Activated CD8-positive, alpha-beta memory T cell treated with anti-CD3 and anti-CD28 coated beads, Interleukin-2, amount 50 U/mL, for 4 hours (primary cell): ENCODE data around the gene ATP5F1A.
"Not testable (repeated sequence)": the region's sequence is repeated elsewhere in the genome, so short reads cannot be mapped to it uniquely, and the experiment has no call there.

ENCODE experiments used
- DNase-seq: peaks from one replicate; pipeline ENCODE4 v3.0.0-alpha.2; 2020

Gene ATP5F1A

DNA sequence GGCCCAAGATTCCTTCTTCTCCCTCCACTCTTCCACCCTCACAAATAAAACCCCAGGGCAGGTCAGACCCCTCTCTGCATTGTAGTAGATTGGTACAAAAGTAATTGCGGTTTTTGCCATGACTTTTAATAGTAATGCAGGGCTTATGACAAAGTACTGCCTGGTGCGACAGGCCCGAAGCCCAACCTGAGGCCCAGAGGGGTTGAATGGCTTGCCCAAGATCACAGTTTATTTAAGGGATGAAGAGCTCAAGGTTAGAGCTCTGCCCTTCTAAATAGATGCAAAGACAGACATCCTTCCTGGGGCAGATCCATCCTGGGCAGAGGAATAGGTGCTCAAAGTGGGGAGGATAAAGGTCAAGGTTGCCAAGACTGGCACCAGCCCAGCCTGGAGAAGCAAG lies 25.1 kb downstream of the ATP5F1A start:
- DNase-seq, result no peak

DNA sequence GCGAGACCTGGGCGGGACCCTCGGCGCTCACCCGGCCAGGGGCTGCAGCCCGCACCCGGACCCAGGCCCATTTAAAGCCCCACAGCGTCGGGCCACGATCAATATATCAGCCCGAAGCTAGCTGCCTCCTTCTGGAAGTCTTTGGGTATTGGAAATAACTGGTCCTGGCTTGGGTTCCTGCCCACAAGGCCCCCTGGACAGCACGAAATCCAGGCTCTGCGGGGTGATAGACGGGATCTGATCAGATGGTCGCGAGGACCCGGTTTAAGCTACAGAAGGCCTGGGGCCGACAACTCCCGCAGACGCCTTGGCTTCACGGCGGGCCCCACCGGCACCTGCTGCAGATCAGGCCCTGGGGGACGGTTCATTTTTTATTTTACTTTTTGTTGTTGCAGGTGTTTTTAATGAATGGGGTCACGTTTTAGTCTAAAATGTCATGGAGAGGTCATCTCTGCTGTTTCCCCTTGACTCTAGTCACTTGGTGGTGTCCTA lies 25.7 kb downstream of the ATP5F1A start:
- DNase-seq, result no peak

DNA sequence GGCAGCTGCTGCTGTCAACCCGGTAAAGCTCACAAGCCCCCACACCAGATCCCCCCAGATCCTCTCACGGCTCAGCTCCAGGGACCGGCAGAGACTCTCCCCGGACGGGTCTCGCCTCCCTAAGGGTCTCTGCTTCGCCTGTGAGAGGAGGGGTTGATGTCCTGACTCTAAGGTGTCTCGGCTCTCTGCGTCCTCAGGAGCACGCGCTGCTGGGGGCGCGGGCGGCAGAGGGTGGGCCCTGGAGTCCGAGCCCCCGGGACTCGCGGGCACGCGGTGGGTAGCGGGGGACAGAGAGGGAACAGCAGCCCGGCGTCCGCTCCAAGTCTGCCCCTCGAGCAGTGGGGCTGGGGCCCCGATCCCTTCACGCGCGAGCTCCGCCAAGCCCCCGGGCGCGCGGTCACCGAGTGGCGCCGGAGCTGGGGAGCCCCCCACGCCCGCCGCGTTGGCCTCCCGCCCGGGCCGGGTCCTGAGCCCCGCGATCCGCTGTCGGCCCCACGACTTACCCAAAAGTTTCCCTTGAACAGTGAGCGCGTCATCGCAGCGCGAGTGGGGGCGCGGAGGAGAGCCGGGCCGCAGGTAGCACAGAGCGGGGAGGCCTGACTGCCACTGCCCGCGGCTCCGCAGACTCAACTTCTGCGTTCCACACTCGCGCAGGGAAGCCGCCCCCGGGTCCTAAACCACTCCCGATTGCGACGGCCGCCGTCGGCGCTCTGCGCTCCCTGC lies 26.3 kb downstream of the ATP5F1A start, which contains the start of gene PSTPIP2:
PSTPIP2 (minus strand) TSS at position 608 of the 723 bp plus-strand sequence; CDS start at position 536, 72 bp downstream.
- DNase-seq, result peak; percentile 72

DNA sequence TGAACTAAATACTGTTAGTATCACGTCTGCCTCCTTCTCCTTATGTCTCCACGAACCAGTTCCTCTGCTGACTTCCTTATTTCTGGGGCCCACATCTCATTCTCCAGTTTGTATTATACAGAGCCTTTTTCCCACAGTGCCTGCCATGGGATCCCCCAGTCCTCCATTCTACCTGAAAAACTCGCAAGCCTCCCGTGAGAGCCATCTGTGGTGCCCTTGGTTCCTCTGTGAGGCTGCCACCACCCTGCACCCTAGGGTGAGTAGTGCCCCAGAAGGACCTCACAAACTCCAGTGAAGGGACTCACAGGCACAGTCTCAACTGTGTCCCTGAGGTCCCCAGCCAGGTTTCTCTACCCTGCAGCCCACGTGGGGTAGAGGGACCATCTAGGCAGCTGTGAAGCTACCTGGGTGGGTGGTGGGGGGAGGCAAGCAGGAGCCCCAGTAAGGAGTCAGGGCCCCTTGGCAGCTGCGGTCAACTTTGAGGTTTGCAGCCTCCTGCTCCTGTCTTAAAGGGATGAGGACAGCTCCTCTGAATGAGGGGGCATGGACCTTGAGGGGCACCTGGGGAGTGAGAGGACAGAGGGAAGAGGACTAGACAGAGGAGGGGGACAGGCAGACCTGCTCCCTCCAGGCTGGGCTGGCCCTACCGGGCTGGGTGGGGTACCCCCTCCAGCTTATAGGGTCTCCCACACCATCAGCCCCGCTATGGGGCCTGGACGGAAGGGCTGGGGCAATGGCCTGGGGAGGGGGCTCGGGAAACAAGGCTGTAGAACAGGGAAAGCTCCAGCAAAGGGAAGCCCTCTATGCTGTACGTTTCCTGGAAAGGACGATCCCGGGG lies 27.1 kb downstream of the ATP5F1A start:
- no peak for DNase-seq

DNA sequence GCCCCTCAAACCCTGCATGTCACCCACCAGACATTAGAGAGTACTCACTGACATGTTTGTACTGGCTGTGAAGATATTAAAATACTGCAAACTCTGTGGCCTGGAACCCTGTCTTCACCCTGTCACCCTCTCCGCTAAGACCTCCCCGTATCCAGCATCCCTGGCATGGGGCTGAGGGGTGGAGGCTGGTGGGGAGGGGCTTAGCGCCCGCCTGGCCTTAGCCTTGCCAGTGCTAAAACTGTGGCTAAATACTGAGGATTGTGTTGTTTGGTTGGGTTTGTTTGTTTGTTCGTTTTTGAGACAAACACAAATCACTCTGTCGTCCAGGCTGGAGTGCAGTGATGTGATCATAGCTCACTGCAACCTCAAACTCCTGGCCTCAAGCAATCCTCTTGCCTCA lies 27.9 kb downstream of the ATP5F1A start:
- DNase-seq, result no peak

DNA sequence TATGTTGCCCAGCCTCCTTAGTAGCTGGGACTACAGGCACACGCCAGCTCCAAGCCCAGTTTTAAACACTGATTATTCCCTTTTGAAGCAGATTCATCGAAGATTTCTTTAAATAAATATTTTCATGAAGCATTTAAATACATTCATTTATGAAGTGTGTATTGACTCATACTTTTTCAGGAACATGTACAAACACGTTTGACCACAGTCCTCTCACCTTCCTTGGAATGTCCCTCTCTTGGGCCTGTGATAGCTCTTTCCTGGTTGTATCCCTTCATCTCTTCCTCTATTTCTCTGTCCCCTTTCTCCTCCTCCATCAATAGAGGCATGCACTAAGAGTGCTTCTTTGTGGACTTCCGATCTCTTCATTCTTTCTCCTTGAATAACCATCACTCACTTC lies 28.6 kb downstream of the ATP5F1A start:
- no peak for DNase-seq

DNA sequence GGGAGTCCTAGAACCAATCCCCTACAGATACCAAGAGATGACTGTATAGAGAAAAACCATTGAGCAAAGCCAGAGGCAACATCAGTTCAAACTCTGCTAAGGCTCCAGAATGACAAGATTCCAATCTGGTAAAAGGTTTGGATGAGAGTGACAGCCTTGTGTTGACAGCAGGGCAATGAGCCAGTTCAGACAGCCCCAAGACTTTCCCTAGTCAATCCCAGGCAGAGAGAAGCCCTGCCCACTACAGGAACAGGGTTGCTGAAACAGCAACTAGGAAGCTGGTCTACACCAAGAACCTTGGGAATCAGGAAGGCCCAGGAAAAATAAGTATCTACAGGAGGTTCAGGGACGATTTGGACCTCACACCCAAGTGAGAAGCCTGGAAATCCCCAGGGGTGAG lies 29.3 kb downstream of the ATP5F1A start:
- DNase-seq, result no peak

DNA sequence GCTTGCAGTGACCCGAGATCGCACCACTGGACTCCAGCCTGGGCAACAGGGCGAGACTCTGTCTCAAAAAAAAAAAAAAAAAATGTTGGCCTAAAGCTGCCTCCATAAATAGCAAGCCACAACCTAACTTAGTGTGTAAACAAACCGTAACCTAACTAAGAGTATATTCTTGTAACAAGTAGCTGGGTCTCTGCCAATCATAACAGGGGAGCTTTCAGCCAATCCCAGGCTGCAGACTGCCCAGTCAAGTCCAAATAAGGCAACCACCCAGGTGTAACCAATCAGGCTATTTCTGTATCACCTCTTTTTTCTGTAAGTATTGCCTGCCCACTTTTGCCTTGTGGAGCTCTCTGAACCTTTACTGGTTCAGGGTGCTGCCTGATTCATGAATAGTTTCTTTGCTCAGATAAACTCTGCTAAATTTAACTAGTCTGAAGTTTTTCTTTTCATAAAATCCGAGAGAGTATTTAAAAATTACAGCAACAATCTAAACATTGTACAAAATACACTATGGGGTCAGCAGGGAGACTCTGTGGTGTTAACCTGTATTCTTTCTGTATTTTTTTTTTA lies 30.6 kb downstream of the ATP5F1A start:
- no peak for DNase-seq

DNA sequence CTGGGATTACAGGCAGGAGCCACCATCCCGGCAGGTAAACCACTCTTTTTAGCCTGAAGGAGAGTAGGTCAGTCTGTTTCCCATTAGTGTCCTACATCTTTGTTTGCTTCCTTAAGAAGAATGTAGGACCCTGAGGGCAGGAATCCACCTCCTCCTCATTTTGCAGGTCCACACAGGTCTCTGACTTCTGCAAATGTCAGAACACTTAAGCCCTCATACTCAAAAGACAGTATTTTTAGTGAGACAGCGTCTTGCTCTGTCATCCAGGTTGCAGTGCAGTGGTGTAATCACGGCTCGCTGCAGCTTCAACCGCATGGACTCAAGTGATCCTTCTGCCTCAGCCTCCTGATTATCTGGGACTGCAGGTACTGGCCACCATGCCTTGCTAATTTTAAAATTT lies 35.3 kb downstream of the ATP5F1A start:
- no peak for DNase-seq

DNA sequence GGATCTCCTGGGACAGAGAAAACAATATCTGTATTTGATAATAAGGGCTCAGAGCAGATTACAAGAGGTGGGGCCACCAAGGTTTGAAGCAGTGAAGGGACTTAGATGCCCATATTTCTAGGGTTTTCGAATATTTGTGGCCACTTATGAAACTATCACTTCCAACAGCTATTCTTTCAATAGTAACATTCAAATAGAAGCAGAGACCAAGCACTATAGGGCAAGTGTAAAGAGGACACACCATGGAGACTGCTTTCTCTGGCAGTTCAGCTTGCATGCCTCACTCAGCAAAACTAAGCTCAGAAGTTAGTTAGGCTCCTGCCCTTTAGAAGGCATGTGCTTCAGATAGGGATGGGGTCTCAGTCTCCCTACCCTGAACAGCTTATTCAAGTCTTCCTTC lies 36.3 kb downstream of the ATP5F1A start:
- no peak for DNase-seq

DNA sequence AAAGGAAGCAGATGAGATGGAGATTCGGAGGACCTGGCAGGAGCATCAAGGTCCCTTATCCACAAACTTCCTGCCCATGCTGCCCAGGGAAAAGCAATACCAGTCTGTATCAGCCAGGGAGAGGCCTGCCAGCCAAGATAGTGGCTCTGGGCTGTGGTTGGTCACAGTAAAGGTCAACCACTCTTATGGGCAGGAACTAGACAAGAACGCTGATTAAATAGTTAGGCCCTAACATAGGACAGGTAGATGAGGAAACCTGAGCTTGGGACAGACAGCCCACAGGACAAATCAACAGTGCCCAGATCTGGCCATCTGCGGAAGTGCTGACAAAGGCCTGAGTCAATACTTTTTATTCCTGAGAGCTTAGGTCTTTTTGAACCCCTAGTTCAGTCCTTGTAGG lies 36.7 kb downstream of the ATP5F1A start:
- DNase-seq, result no peak

DNA sequence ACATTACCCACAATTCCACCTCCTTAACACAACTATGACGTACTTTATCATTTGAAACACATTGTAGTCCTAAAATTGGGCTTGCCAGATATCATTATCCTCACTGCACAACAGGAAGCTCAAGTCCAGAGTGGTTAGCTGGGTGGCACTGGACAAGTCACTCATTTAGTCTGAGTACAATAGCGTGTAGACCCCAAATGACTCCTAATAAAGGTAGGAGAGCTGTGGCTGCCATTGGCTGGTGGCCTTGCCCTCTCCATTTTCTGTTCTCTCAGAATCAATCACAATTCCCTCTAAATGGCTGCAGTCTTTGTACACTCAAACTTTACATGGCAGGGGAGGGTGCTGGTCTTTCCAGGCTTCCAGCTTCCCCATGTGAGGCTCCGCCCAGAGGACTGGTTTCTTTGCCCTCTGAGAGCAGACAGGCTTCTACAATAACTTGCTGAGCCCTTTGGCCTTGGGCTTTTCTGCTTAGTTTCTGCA lies 37.7 kb downstream of the ATP5F1A start:
- DNase-seq, result no peak

DNA sequence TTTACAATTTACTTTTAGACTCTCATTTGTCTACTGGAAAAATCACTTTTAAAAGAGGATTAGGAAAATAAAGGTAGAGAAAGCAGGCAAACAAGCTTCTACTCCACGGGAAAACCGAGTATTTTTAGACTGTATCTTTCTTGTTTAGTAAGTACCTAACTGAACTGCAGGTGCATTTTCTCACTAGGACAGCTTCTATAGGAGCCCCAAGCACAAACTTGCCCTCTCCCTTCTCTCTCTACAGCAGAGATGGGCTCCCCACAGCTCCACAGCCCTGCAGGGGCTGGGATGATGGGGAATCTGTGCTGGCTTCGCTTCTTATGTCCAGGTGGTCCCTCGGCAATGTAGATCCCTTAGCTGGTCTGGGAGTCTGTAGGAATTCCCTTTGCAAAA lies 42.3 kb downstream of the ATP5F1A start:
- DNase-seq, result no peak

DNA sequence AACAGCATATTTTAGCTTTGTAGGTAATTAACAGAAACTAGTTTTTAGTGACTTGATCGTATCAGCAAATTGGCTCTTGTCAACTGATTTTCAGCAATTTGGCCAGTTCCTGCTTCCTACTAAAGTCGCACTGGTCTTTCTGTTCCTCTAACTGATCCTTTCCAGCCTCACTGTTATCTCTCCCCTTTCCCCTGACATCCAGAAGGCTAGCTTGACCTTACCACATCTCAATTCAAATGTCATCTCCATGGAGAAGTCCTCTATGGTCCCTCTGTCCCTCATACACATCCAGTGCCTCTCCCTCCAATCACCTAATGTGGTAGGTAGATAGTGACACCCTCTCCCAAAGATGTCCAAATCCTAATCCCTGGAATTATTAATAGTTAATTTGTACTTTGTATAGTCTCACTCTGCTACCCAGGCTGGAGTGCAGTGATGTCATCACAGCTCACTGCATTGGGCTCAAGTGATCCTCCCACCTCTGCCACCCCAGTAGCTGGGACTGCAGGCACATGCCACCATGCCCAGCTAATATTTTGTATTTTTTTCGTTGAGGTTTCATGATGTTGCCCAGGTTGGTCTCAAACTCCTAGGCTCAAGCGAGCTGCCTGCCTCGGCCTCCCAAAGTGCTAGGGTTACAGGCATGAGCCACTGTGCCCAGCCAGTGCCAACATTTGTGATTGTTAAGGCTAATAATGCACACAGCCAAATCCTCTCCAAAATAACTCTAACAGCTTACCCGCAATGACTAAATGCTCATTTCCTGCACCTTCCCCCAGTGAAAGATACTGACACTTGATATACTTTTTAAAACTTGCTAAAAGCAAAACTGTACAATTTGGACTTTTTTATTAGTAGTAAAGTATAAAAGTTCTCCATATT lies 42.9 kb downstream of the ATP5F1A start:
- DNase-seq, result no peak

DNA sequence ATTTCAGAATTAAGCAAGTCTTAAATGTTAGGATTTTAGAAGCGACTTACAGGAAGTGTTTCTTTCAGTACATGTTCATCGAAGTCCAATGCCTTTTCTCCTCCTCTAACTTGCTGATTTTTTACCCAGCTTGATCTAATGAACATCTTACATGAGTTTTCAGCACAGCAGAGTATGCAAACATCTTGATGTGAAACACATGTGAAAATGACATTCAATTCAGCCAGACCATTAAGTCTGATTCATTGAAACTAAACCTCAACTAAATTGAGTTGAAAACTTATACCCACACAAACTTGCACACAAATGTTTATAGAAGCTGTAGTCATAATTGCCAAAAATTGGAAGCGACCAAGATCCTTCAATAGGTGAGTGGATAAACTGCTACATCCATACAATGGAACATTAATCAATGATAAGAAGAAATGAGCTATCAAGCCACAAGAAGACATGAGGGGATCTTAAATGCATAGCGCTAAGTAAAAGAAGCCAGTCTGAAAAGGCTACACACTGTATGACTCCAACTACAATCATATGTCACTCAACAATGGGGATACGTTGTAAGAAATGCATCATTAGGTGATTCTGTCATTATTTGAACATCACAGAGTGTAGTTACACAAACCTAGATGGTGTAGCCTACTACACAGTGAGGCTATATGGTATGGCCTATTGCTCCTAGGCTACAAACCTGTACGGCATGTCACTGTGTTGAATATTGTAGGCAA lies 44.6 kb downstream of the ATP5F1A start:
- DNase-seq, result no peak

DNA sequence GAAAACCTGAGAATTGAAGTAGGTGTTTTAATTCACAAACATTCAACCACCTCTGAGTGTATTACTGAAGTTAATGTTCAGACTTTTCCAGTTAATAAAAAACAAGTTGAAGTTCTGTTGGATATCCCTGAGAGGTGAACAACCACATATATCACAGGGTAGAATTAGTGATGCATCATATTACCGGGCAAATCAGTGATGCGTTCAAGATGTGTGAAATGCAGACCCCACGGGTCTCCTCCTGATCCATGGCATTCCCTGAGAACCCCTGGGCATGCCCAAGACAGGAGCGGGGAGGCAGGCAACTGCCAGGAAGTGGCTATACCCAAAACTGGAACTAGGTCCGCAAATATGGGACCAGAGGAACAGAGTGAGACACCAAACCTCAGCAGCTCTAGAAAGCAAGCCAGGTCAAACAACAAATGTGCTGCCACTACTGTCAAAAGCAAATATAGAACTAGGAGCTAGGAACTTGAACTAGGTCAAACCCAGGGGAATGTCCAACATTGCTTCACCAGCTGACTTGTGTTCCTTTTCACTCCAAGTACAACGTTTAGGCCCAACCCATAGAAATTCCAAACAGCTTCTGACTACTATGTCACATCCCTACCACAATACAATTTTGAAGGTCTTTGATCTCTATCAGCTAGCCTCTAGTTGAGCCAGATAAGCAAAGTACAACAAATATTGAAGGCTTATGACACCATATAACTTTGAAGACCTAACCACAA lies 46.2 kb downstream of the ATP5F1A start:
- DNase-seq, result no peak

DNA sequence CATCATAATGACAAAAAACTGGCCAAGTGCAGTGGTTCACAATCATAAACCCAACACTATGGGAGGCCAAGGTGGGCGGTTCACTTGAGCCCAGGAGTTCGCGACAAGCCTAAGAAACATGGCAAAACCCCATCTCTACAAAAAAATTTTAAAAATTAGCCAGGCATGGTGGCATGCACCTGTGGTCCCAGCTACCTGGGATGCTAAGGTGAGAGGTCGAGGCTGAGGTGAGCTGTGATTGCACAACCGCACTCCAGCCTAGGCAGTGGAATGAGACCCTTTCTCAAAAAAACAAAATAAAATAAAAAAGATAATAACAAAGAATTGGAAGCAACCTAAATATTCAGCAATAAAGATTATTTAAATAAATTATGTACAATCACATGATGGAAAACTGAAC lies 47.8 kb downstream of the ATP5F1A start:
- DNase-seq, result no peak

DNA sequence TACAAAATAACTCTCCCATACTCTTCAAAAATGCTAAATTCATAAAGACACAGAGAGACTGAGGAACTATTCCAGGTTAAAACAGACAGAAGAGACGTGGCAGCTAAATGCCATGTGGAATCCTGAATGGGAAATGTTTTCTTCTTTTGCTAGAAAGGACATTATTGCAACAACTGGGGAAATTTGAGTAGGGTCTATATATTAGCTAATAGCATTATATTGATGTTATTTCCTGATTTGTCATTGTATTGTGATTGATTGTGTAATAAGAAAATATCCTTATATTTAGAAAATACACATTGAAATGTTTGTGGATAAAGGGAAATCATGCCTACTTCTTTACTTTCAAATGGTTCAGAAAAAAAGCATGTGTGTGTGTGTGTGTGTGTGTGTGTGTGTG lies 49.5 kb downstream of the ATP5F1A start:
- DNase-seq, result no peak

DNA sequence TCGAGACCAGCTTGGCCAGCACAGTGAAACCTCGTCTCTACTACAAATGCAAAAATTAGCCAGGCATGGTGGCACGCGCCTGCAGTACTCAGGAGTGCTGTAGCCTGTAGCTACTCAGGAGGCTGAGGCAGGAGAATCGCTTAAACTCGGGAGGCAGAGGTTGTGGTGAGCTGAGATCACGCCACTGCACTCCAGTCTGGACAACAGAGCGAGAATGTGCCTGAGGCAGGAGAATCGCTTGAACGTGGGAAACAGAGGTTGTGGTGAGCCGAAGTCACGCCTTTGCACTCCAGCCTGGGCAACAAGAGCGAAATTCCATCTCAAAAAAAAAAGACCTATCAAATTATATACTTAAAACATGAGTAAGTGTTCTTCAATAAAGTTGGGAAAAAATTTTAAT lies 50.7 kb downstream of the ATP5F1A start:
- DNase-seq, result not testable (repeated sequence)

DNA sequence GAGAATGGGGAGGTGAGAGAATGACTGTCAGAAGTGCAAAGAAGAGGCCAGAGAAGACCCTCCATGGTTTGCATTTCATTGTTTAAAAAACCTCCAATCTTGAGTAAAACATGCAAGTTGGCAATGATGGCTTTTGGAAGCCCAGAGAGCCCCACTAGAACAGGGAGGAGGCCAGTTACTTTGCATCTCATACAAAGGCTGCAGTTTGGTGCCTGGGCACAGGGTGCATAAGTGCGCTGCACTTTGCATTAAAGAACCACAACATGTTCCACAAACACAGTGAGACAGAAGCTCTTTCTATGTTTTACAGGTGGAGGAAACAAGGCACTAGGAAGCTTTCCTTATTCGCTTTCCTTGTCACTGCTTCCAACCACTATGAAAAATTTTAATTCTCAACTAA lies 51.4 kb downstream of the ATP5F1A start:
- DNase-seq, result no peak

DNA sequence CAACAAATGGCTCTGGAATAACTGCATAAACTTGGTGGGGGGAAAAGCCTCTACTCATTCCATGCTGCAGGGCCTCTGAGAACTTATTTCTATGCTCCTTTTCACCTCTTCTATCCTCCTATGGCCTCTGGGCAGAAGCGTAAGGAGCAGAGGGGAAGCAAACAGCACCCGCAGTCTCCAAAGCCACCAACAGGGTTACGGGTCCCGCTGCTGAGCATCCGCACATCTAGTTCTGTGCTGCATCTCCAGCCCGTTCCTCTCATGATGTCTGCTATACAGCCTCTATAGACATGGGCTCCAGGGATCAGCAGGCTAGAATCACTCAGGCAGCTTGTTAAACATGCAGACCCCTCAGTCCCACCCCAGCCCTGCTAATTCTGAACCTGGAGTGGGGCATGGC lies 52.0 kb downstream of the ATP5F1A start:
- DNase-seq, result no peak
